ENCODE results near the gene CCBE1. TPM values are rescaled to one million over a fixed set of nuclear protein-coding genes. Genes with fewer than 3 reads are reported as not detected.

The CCBE1 gene
- total RNA-seq, 4 donors from 2014 or later: 2.2 to 7.7 (median 4.1) TPM

- Histone ChIP-seq H3K36me3 (no peaks in the 10 kb centered on the region), H3K4me3 (no peak overlapping the region), H3K27me3 (no peaks in the 10 kb centered on the region), H3K27ac (no peak overlapping the region), H3K4me1 (no peaks in the 10 kb centered on the region), H3K9me3 (no peaks in the 10 kb centered on the region)
- no peak for ATAC-seq
- no peak for TF ChIP-seq POLR2A (IDR thresholded peaks at IDR 0.05)
- no peak for TF ChIP-seq POLR2AphosphoS5 (IDR thresholded peaks at IDR 0.05)
- no peak for TF ChIP-seq EP300 (IDR thresholded peaks at IDR 0.05)
- WGBS, 2 donors (ENCODE audit: low coverage in 1 of 2): 53 to 64% methylated on average over 9 to 13 of the region's 13 CpGs
These were observed 90.8 kb downstream of the CCBE1 start for GRCh38 chr18:59606193-59607077.

- no peaks in the 10 kb centered on the region for H3K27me3 ChIP-seq
- no peak overlapping the region for H3K27ac ChIP-seq
- no peaks in the 10 kb centered on the region for H3K4me1 ChIP-seq
- no peaks in the 10 kb centered on the region for H3K36me3 ChIP-seq
- H3K9me3 ChIP-seq: no peaks in the 10 kb centered on the region
- H3K4me3 ChIP-seq: no peak overlapping the region
- no peak for TF ChIP-seq EP300 (IDR thresholded peaks at IDR 0.05)
- no peak for TF ChIP-seq POLR2A (IDR thresholded peaks at IDR 0.05)
- TF ChIP-seq CTCF (IDR thresholded peaks at IDR 0.05): no peak
- TF ChIP-seq POLR2AphosphoS5 (IDR thresholded peaks at IDR 0.05): no peak
- WGBS, 2 donors (ENCODE audit: low coverage in 1 of 2): 76 to 81% methylated on average over 9 to 13 of the region's 13 CpGs
- no peak for ATAC-seq
These were observed 91.5 kb downstream of the CCBE1 start for GRCh38 chr18:59605633-59606192.

- Histone ChIP-seq H3K4me3 (no peak overlapping the region), H3K4me1 (no peaks in the 10 kb centered on the region), H3K9me3 (no peaks in the 10 kb centered on the region), H3K27me3 (no peaks in the 10 kb centered on the region), H3K27ac (no peak overlapping the region), H3K36me3 (no peaks in the 10 kb centered on the region)
- TF ChIP-seq POLR2A (IDR thresholded peaks at IDR 0.05) (no peak), CTCF (IDR thresholded peaks at IDR 0.05) (no peak), POLR2AphosphoS5 (IDR thresholded peaks at IDR 0.05) (no peak)
- no peak for ATAC-seq
- WGBS, 2 donors (ENCODE audit: low coverage in 1 of 2): 88% methylated on average over 1 of the region's 3 CpGs; no CpG with 5 or more reads in 1 of the 2 donors
These were observed 92.3 kb downstream of the CCBE1 start for GRCh38 chr18:59604877-59605276.

GRCh38 chr18:59597049-59597448, 100.2 kb downstream of the CCBE1 start:
- ATAC-seq: no peak
- H3K4me1 ChIP-seq: no peaks in the 10 kb centered on the region
- no peaks in the 10 kb centered on the region for H3K9me3 ChIP-seq
- WGBS, 2 donors (ENCODE audit: low coverage in 1 of 2): 74 to 88% methylated on average over 3 of the region's 3 CpGs
- H3K27ac ChIP-seq: no peak overlapping the region
- TF ChIP-seq POLR2A (IDR thresholded peaks at IDR 0.05) (no peak), CTCF (IDR thresholded peaks at IDR 0.05) (no peak), EP300 (IDR thresholded peaks at IDR 0.05) (no peak), POLR2AphosphoS5 (IDR thresholded peaks at IDR 0.05) (no peak)
- no peaks in the 10 kb centered on the region for H3K36me3 ChIP-seq
- H3K4me3 ChIP-seq: no peak overlapping the region
- no peaks in the 10 kb centered on the region for H3K27me3 ChIP-seq

- Histone ChIP-seq H3K4me1 (no peaks in the 10 kb centered on the region), H3K36me3 (no peaks in the 10 kb centered on the region), H3K9me3 (no peaks in the 10 kb centered on the region), H3K27me3 (no peaks in the 10 kb centered on the region), H3K27ac (no peak overlapping the region), H3K4me3 (no peak overlapping the region)
- TF ChIP-seq CTCF (IDR thresholded peaks at IDR 0.05) (no peak), POLR2AphosphoS5 (IDR thresholded peaks at IDR 0.05) (no peak), EP300 (IDR thresholded peaks at IDR 0.05) (no peak)
- ATAC-seq: no peak
These were observed 103.9 kb downstream of the CCBE1 start for GRCh38 chr18:59593291-59593717.
